Endothelial cell of umbilical vein (primary cell): Measurements from ENCODE around the gene FGF9.

Experiments used
- EZH2 ChIP-seq: IDR thresholded peaks from 2 replicates; pipeline ENCODE4 v1.6.1; 2012; ENCODE audit warnings: borderline replicate concordance, low read depth, mild to moderate bottlenecking, moderate library complexity, low read length, inconsistent platforms; ENCODE audit not compliant: severe bottlenecking
- JUN ChIP-seq: IDR thresholded peaks from 2 replicates; pipeline ENCODE4 v1.6.1; 2011; ENCODE audit warnings: borderline replicate concordance, low read depth; ENCODE audit not compliant: insufficient read length, insufficient read depth
- POLR2A ChIP-seq: IDR thresholded peaks from 2 replicates; pipeline ENCODE4 v1.6.1; 2012; ENCODE audit warnings: low read depth, mild to moderate bottlenecking, control low read depth, low read length
- TF ChIP-seq, protein P1 (sequence below), 2 donors: IDR thresholded peaks; 1 replicate in 1 of 2; 2 replicates in 1 of 2; pipeline ENCODE4 v1.5.1; 2011; ENCODE audit warnings: low read length in 2 of 2, mild to moderate bottlenecking in 2 of 2, moderate library complexity in 2 of 2, control low read depth in 1 of 2, inconsistent platforms in 1 of 2, low read depth in 1 of 2; ENCODE audit not compliant: insufficient read depth in 1 of 2; ENCODE audit errors: extremely low read depth in 1 of 2
- TF ChIP-seq, protein P2 (sequence below): IDR thresholded peaks from 2 replicates; pipeline ENCODE4 v1.6.1; 2011; ENCODE audit not compliant: insufficient read depth, insufficient read length

DNA sequence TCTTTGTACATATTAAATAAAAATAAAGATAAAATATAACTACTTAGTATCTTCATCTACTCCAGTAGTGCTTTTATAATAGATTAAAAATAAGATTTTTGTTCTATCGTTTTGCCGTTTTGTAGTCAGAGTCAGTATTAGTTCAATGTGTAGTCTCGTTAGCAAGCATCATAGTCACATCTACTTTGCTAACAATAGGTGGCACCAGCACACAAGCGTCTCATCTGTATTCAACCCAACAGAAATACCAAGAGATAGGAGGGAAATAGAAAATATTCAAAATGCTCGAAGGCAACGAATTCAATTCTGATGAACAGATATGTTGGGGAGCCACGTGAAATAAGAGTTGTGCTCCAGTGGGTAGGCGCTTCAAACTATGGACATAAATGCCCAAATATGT is 45.5 kb upstream of the FGF9 start:
- TF ChIP-seq JUN (no peak), POLR2A (no peak), EZH2 (no peak)
- TF ChIP-seq, protein P1, sequence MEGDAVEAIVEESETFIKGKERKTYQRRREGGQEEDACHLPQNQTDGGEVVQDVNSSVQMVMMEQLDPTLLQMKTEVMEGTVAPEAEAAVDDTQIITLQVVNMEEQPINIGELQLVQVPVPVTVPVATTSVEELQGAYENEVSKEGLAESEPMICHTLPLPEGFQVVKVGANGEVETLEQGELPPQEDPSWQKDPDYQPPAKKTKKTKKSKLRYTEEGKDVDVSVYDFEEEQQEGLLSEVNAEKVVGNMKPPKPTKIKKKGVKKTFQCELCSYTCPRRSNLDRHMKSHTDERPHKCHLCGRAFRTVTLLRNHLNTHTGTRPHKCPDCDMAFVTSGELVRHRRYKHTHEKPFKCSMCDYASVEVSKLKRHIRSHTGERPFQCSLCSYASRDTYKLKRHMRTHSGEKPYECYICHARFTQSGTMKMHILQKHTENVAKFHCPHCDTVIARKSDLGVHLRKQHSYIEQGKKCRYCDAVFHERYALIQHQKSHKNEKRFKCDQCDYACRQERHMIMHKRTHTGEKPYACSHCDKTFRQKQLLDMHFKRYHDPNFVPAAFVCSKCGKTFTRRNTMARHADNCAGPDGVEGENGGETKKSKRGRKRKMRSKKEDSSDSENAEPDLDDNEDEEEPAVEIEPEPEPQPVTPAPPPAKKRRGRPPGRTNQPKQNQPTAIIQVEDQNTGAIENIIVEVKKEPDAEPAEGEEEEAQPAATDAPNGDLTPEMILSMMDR (IDR thresholded peaks at IDR 0.05; ENCODE audit: extremely low read depth in 1 of 2, insufficient read depth in 1 of 2, low read depth in 1 of 2, low read length in 2 of 2), result no peak
- TF ChIP-seq, protein P2, sequence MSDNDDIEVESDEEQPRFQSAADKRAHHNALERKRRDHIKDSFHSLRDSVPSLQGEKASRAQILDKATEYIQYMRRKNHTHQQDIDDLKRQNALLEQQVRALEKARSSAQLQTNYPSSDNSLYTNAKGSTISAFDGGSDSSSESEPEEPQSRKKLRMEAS, result no peak
